NCI-H146 treated with DMSO at 0.1 percent for 48 hours (cell line): ENCODE results near the gene CEP41.
A peak's percentile ranks its signal among the peaks of the same experiment; 100 is the strongest.

Experiments
- DNase-seq: peaks from one replicate; lab custom pipeline; 2025; ENCODE audit not compliant: unreplicated experiment; lab: John Stamatoyannopoulos, UW

The CEP41 gene

GRCh38 chr7:130372402-130373165 lies 68.2 kb downstream of the CEP41 start:
- DNase-seq = no peak

- DNase-seq = no peak
Observed at GRCh38 chr7:130371046-130371445, 69.8 kb downstream of the CEP41 start.

- DNase-seq = no peak
Observed at GRCh38 chr7:130369831-130370550, 70.8 kb downstream of the CEP41 start.

GRCh38 chr7:130369110-130369711 lies 71.6 kb downstream of the CEP41 start:
- DNase-seq = no peak

GRCh38 chr7:130367836-130368746 lies 72.7 kb downstream of the CEP41 start:
- DNase-seq = no peak

- DNase-seq = no peak
Observed at GRCh38 chr7:130367088-130367755, 73.6 kb downstream of the CEP41 start.

GRCh38 chr7:130366564-130366963 lies 74.3 kb downstream of the CEP41 start:
- DNase-seq = no peak

- peak; percentile 98 for DNase-seq
Observed at GRCh38 chr7:130365511-130366441, 75.0 kb downstream of the CEP41 start.

- no peak for DNase-seq
Observed at GRCh38 chr7:130365088-130365487, 75.7 kb downstream of the CEP41 start.

- peak; percentile 41 for DNase-seq
Observed at GRCh38 chr7:130364451-130364850, 76.4 kb downstream of the CEP41 start.

GRCh38 chr7:130363026-130363847 lies 77.6 kb downstream of the CEP41 start:
- DNase-seq = no peak

GRCh38 chr7:130362251-130362816 lies 78.5 kb downstream of the CEP41 start:
- DNase-seq = no peak

GRCh38 chr7:130361681-130362080 lies 79.1 kb downstream of the CEP41 start:
- no peak for DNase-seq

- no peak for DNase-seq
Observed at GRCh38 chr7:130360518-130360917, 80.3 kb downstream of the CEP41 start.

- no peak for DNase-seq
Observed at GRCh38 chr7:130359276-130359857, 81.4 kb downstream of the CEP41 start.

GRCh38 chr7:130358471-130358870 lies 82.3 kb downstream of the CEP41 start:
- DNase-seq = no peak

- DNase-seq = no peak
Observed at GRCh38 chr7:130356876-130357611, 83.8 kb downstream of the CEP41 start.
